SK-N-SH (cell line): ENCODE measurements around the gene NOTCH1.

Source experiments
- ELF1 ChIP-seq: IDR thresholded peaks from 2 replicates; pipeline ENCODE4 v1.4.0; 2012
- EP300 ChIP-seq, 2 experiments: IDR thresholded peaks; 2 replicates each; pipeline versions ENCODE4 v1.4.0 to v1.6.1; 2012; ENCODE audit warnings: borderline replicate concordance in 1 of 2, low read depth in 1 of 2, low read length in 1 of 2
- NRF1 ChIP-seq: IDR thresholded peaks from 2 replicates; pipeline ENCODE4 v1.6.1; 2012; ENCODE audit warnings: low read depth, mild to moderate bottlenecking, low read length
- PBX3 ChIP-seq: IDR thresholded peaks from 2 replicates; pipeline ENCODE4; 2012
- RCOR1 ChIP-seq: fragments of 150-350 bp; IDR thresholded peaks from 2 replicates; pipeline ENCODE4 v1.6.1; 2017; ENCODE audit warnings: antibody characterized with exemption, low read length
- TAF1 ChIP-seq: IDR thresholded peaks from 2 replicates; pipeline ENCODE4 v1.6.1; 2012; ENCODE audit warnings: low read depth, mild to moderate bottlenecking, low read length, moderate library complexity, borderline replicate concordance
- TF ChIP-seq, protein P1 (sequence below): fragments of 200-600 bp; sonication (generic); IDR thresholded peaks from 2 replicates; pipeline ENCODE4 v1.6.1; 2017; ENCODE audit warnings: antibody characterized with exemption, mild to moderate bottlenecking, moderate library complexity
- TF ChIP-seq, protein P2 (sequence below): IDR thresholded peaks from 2 replicates; pipeline ENCODE4 v1.4.0; 2012; ENCODE audit warnings: low read depth
- TF ChIP-seq, protein P3 (sequence below): fragments of 150-350 bp; IDR thresholded peaks from 2 replicates; pipeline ENCODE4 v1.6.1; 2017; ENCODE audit warnings: antibody characterized with exemption, low read length, low read depth, borderline replicate concordance

DNA sequence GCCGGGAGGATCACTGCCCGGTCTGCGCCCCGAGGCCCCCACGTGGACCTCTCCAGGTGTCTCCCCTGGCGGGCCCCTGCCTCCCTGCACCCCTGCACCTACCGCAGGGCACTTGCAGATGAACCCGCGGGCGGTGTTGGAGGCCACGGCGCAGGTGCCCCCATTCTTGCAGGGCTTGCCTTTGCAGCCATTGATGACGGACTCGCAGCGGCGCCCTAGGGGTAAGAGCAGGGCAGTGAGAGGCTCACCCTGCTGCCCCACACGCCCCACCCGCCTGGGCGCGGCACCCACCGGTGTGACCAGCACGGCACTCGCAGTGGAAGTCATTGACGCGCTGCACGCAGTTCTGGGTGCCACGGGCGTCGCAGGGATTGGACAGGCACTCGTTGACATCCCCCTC, 39.4 kb downstream of the NOTCH1 start:
- TF ChIP-seq RCOR1, result no peak
- no peak for TF ChIP-seq EP300 (IDR thresholded peaks at IDR 0.05; ENCODE audit: borderline replicate concordance in 1 of 2, low read depth in 1 of 2, low read length in 1 of 2)
- TF ChIP-seq ELF1, result no peak
- TF ChIP-seq, protein P1, sequence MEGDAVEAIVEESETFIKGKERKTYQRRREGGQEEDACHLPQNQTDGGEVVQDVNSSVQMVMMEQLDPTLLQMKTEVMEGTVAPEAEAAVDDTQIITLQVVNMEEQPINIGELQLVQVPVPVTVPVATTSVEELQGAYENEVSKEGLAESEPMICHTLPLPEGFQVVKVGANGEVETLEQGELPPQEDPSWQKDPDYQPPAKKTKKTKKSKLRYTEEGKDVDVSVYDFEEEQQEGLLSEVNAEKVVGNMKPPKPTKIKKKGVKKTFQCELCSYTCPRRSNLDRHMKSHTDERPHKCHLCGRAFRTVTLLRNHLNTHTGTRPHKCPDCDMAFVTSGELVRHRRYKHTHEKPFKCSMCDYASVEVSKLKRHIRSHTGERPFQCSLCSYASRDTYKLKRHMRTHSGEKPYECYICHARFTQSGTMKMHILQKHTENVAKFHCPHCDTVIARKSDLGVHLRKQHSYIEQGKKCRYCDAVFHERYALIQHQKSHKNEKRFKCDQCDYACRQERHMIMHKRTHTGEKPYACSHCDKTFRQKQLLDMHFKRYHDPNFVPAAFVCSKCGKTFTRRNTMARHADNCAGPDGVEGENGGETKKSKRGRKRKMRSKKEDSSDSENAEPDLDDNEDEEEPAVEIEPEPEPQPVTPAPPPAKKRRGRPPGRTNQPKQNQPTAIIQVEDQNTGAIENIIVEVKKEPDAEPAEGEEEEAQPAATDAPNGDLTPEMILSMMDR, result no peak
- no peak for TF ChIP-seq PBX3
- TF ChIP-seq, protein P2, sequence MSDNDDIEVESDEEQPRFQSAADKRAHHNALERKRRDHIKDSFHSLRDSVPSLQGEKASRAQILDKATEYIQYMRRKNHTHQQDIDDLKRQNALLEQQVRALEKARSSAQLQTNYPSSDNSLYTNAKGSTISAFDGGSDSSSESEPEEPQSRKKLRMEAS, result no peak
- no peak for TF ChIP-seq TAF1
- no peak for TF ChIP-seq NRF1
- TF ChIP-seq, protein P3, sequence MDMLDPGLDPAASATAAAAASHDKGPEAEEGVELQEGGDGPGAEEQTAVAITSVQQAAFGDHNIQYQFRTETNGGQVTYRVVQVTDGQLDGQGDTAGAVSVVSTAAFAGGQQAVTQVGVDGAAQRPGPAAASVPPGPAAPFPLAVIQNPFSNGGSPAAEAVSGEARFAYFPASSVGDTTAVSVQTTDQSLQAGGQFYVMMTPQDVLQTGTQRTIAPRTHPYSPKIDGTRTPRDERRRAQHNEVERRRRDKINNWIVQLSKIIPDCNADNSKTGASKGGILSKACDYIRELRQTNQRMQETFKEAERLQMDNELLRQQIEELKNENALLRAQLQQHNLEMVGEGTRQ, result no peak
